IMR-90 (cell line): ENCODE data around the gene PCDHA11. TPM values are rescaled to one million over a fixed set of nuclear protein-coding genes. Genes with fewer than 3 reads are reported as not detected.

Experiments
- ATAC-seq: fragments of 200-7000 bp; cut with Tn5 transposase; 2 replicates; pipeline ENCODE4 v1.9.1; 2020; ENCODE audit warnings: low read depth, mild to moderate bottlenecking, moderate library complexity
- BruUV-seq: library from RNA; stranded (reverse); fragments of 400-500 nt; replicated peaks from 2 replicates; lab custom pipeline; 2021; lab: Mats Ljungman, UMichigan
- CTCF ChIA-PET: fragments of 300-600 bp; formaldehyde crosslinking; extraction: SDS; loops from one replicate; lab custom pipeline; 2021; ENCODE audit warnings: antibody characterized with exemption; lab: Yijun Ruan, JAX
- POLR2A ChIA-PET: fragments of 300-600 bp; sonication (Branson Sonifier 250); formaldehyde crosslinking; loops from one replicate; lab custom pipeline; 2022; ENCODE audit warnings: antibody characterized with exemption; ENCODE audit not compliant: unreplicated experiment; lab: Charles Lee
- DNase-seq: peaks from one replicate; pipeline ENCODE4 v3.0.0; 2013
- H2AFZ ChIP-seq: replicated peaks from 2 replicates; pipeline ENCODE3; 2013; ENCODE audit warnings: low read length, mild to moderate bottlenecking; ENCODE audit not compliant: poor library complexity
- H2AK5ac ChIP-seq: 2 replicates; pipeline ENCODE4 v1.6.1; 2013; ENCODE audit warnings: low read depth, low read length, inconsistent platforms
- H2AK9ac ChIP-seq: replicated peaks from 2 replicates; pipeline ENCODE3; 2013; ENCODE audit warnings: mild to moderate bottlenecking, low read depth, low read length, moderate library complexity; ENCODE audit not compliant: poor library complexity
- H2BK120ac ChIP-seq: 2 replicates; pipeline ENCODE4 v1.6.1; 2013; ENCODE audit warnings: low read depth, low read length, inconsistent platforms
- H2BK15ac ChIP-seq: 3 replicates; pipeline ENCODE4 v1.6.1; 2013; ENCODE audit warnings: low read depth, low read length, inconsistent platforms
- H2BK20ac ChIP-seq: 2 replicates; pipeline ENCODE4 v1.6.1; 2013; ENCODE audit warnings: low read depth, mild to moderate bottlenecking, inconsistent platforms, low read length, moderate library complexity
- H2BK5ac ChIP-seq: 2 replicates; pipeline ENCODE4 v1.6.1; 2013; ENCODE audit warnings: mild to moderate bottlenecking, low read depth, low read length, inconsistent platforms; ENCODE audit not compliant: poor library complexity, severe bottlenecking
- H3K14ac ChIP-seq: replicated peaks from 2 replicates; pipeline ENCODE4 v1.6.1; 2013; ENCODE audit warnings: low read depth, low read length, inconsistent platforms
- H3K18ac ChIP-seq: 2 replicates; pipeline ENCODE4 v1.6.1; 2013; ENCODE audit warnings: low read depth, low read length, control low read depth
- H3K23ac ChIP-seq: 2 replicates; pipeline ENCODE4 v1.6.1; 2013; ENCODE audit warnings: low read depth, low read length, inconsistent platforms
- H3K27ac ChIP-seq: 2 replicates; pipeline ENCODE4 v1.5.1; 2013; ENCODE audit warnings: mild to moderate bottlenecking, control low read depth, low read length; ENCODE audit not compliant: insufficient read depth
- H3K27me3 ChIP-seq: 2 replicates; pipeline ENCODE4 v1.6.1; 2013; ENCODE audit warnings: low read length; ENCODE audit not compliant: control insufficient read depth, insufficient read depth
- H3K36me3 ChIP-seq: 2 replicates; pipeline ENCODE4 v1.6.1; 2013; ENCODE audit warnings: low read length, mixed read lengths; ENCODE audit not compliant: control insufficient read depth, insufficient read depth
- H3K4ac ChIP-seq: 2 replicates; pipeline ENCODE4 v1.6.1; 2013; ENCODE audit warnings: low read depth, low read length, inconsistent platforms
- H3K4me1 ChIP-seq: 2 replicates; pipeline ENCODE4 v1.6.1; 2013; ENCODE audit warnings: low read length, mixed read lengths; ENCODE audit not compliant: control insufficient read depth, insufficient read depth
- H3K4me2 ChIP-seq: 2 replicates; pipeline ENCODE4 v1.6.1; 2013; ENCODE audit warnings: low read depth, mild to moderate bottlenecking, control low read depth, low read length, moderate library complexity
- H3K4me3 ChIP-seq: 2 replicates; pipeline ENCODE4 v1.5.1; 2013; ENCODE audit warnings: low read depth, mild to moderate bottlenecking, control low read depth, low read length, moderate library complexity; ENCODE audit not compliant: insufficient read depth
- H3K56ac ChIP-seq: 2 replicates; pipeline ENCODE4 v1.6.1; 2013; ENCODE audit warnings: low read length, inconsistent platforms; ENCODE audit not compliant: insufficient read depth; ENCODE audit errors: extremely low read depth
- H3K79me1 ChIP-seq, 2 experiments: 2 replicates each; pipeline ENCODE4 v1.6.1; 2013; ENCODE audit warnings: low read length in 2 of 2, inconsistent platforms in 1 of 2, low read depth in 1 of 2
- H3K9ac ChIP-seq: 2 replicates; pipeline ENCODE4 v1.6.1; 2013; ENCODE audit warnings: low read depth, low read length, control low read depth
- H3K9me1 ChIP-seq: 2 replicates; pipeline ENCODE4 v1.6.1; 2013; ENCODE audit warnings: low read length, inconsistent platforms; ENCODE audit not compliant: insufficient read depth
- H3K9me3 ChIP-seq: 2 replicates; pipeline ENCODE4 v1.6.1; 2013; ENCODE audit warnings: low read length; ENCODE audit not compliant: control insufficient read depth, insufficient read depth
- H4K20me1 ChIP-seq: 2 replicates; pipeline ENCODE4 v1.6.1; 2013; ENCODE audit warnings: low read length, inconsistent platforms; ENCODE audit not compliant: insufficient read depth
- H4K5ac ChIP-seq: 2 replicates; pipeline ENCODE4 v1.6.1; 2013; ENCODE audit warnings: mild to moderate bottlenecking, low read depth, low read length, control low read depth
- H4K8ac ChIP-seq, 2 experiments: 2 replicates each; pipeline ENCODE4 v1.6.1; 2013; ENCODE audit warnings: low read depth in 2 of 2, low read length in 2 of 2, control low read depth in 1 of 2, inconsistent platforms in 1 of 2
- H4K91ac ChIP-seq: 2 replicates; pipeline ENCODE4 v1.6.1; 2013; ENCODE audit warnings: low read depth, low read length, inconsistent platforms; ENCODE audit not compliant: insufficient read depth
- CHD1 ChIP-seq: IDR thresholded peaks from 2 replicates; pipeline ENCODE4 v1.6.1; 2012; ENCODE audit warnings: low read depth, low read length, improper control_type of control experiment
- MAFK ChIP-seq: IDR thresholded peaks from 2 replicates; pipeline ENCODE4 v1.6.1; 2012; ENCODE audit warnings: low read depth, low read length, improper control_type of control experiment
- MXI1 ChIP-seq: IDR thresholded peaks from 2 replicates; pipeline ENCODE4 v1.6.1; 2012; ENCODE audit warnings: low read depth, mild to moderate bottlenecking, low read length, moderate library complexity, borderline replicate concordance
- SMC3 ChIP-seq: fragments of 150-350 bp; IDR thresholded peaks from 2 replicates; pipeline ENCODE4 v1.6.1; 2016; ENCODE audit warnings: low read depth, mild to moderate bottlenecking, antibody characterized with exemption, low read length, moderate library complexity
- WGBS, 2 experiments: methylation state at CpG; one replicate each; pipeline versions ENCODE4 v1.1.5 to v1.1.7; 2013; ENCODE audit warnings: missing lambda C conversion rate in 2 of 2; ENCODE audit not compliant: insufficient read length in 1 of 2; ENCODE audit errors: extremely low coverage in 2 of 2; 5-methylcytosine and 5-hydroxymethylcytosine counted together
- dilution Hi-C: fragments of 300-500 bp; cut with HindIII; formaldehyde crosslinking; loops from one replicate; pipeline ENCODE4 v1.14.3; 2018; ENCODE audit warnings: low sequenced_read_pairs; ENCODE audit not compliant: unreplicated experiment
- in situ Hi-C: fragments of 300-500 bp; cut with MboI; formaldehyde crosslinking; loops from 3 replicates; pipeline ENCODE4 v1.14.3; 2019; ENCODE audit warnings: low sequenced_read_pairs, inconsistent platforms, mixed read lengths
- intact Hi-C: fragments of 100-400 bp; cut with micrococcal nuclease; formaldehyde crosslinking; loops from 2 replicates; pipeline ENCODE4 v1.10.0; 2022
- polyA plus RNA-seq, 3 experiments: library from polyadenylated mRNA; depleted of rRNA; stranded (reverse); fragments of >200 nt; gene quantifications; 2 replicates each; pipeline ENCODE4 v1.2.3, GENCODE V29; 2012; ENCODE audit warnings: low replicate concordance in 1 of 3
- total RNA-seq: library from RNA; depleted of rRNA; stranded (reverse); fragments of >200 nt; gene quantifications from 2 replicates; pipeline ENCODE4 v1.2.3, GENCODE V29; 2012
- TF ChIP-seq, protein P1 (sequence below): fragments of 150-350 bp; IDR thresholded peaks from 2 replicates; pipeline ENCODE4 v1.6.1; 2016; ENCODE audit warnings: low read depth, mild to moderate bottlenecking, low read length, moderate library complexity, borderline replicate concordance

The PCDHA11 gene
- total and polyA plus RNA-seq, 2 of the 4 experiments (the other 2 are of a cell fraction): under 0.01 TPM; not detected in 1

DNA sequence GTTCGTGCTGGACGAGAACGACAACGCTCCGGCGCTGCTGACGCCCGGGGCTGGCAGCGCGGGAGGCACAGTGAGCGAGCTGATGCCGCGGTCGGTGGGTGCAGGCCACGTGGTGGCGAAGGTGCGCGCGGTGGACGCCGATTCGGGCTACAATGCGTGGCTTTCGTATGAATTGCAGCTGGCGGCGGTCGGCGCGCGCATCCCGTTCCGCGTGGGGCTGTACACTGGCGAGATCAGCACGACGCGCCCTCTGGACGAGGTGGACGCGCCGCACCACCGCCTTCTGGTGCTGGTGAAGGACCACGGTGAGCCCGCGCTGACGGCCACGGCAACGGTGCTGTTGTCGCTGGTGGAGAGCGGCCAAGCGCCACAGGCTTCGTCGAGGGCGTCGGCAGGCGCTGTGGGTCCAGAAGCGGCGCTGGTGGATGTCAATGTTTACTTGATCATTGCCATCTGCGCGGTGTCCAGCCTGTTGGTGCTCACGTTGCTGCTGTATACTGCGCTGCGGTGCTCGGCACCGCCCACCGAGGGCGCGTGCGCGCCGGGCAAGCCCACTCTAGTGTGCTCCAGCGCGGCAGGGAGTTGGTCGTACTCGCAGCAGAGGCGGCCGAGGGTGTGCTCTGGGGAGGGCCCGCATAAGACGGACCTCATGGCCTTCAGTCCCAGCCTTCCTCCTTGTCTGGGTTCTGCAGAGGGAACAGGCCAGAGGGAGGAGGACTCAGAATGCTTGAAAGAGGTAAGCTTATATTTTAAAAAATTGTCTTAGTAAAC lies 15.4 kb downstream of the PCDHA11 start:
- intact Hi-C loops (no loop called here), dilution Hi-C loops (no loop called here), in situ Hi-C loops (no loop called here)
- no peaks in the 10 kb centered on the region for H3K4me1 ChIP-seq
- H4K8ac ChIP-seq: no peak overlapping the region
- DNase-seq (no peak), ATAC-seq (no peak)
- no peaks in the 10 kb centered on the region for H3K79me1 ChIP-seq
- ChIA-PET CTCF (no interaction called here), POLR2A (no interaction called here)
- H2AFZ ChIP-seq: no peak overlapping the region
- 45% methylated on average over 71 of the region's 79 CpGs; no CpG with 5 or more reads in 1 of the 2 experiments for WGBS, 2 experiments
- no peak overlapping the region for H2AK5ac ChIP-seq
- H3K56ac ChIP-seq: no peak overlapping the region
- no peak overlapping the region for H3K23ac ChIP-seq
- no peaks in the 10 kb centered on the region for H3K36me3 ChIP-seq
- H3K14ac ChIP-seq: no peak overlapping the region
- no peak for TF ChIP-seq MAFK
- TF ChIP-seq, protein P1, sequence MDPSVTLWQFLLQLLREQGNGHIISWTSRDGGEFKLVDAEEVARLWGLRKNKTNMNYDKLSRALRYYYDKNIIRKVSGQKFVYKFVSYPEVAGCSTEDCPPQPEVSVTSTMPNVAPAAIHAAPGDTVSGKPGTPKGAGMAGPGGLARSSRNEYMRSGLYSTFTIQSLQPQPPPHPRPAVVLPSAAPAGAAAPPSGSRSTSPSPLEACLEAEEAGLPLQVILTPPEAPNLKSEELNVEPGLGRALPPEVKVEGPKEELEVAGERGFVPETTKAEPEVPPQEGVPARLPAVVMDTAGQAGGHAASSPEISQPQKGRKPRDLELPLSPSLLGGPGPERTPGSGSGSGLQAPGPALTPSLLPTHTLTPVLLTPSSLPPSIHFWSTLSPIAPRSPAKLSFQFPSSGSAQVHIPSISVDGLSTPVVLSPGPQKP: no peak
- TF ChIP-seq CHD1: no peak
- TF ChIP-seq SMC3: no peak
- TF ChIP-seq MXI1: no peak
- H3K18ac ChIP-seq: no peak overlapping the region
- H4K20me1 ChIP-seq: no peaks in the 10 kb centered on the region
- H4K91ac ChIP-seq: no peak overlapping the region
- H3K9me1 ChIP-seq: no peaks in the 10 kb centered on the region
- BruUV-seq: no TSS peak
- H3K4me2 ChIP-seq: no peak overlapping the region
- H4K5ac ChIP-seq: no peak overlapping the region
- H3K4ac ChIP-seq: no peak overlapping the region
- no peak overlapping the region for H3K9ac ChIP-seq
- no peak overlapping the region for H2BK15ac ChIP-seq
- no peaks in the 10 kb centered on the region for H3K27me3 ChIP-seq
- no peak overlapping the region for H2AK9ac ChIP-seq
- H2BK5ac ChIP-seq: no peak overlapping the region
- H2BK20ac ChIP-seq: no peak overlapping the region
- H2BK120ac ChIP-seq: no peak overlapping the region
- H3K9me3 ChIP-seq: peaks cover 23% of the 10 kb centered on the region
- no peak overlapping the region for H3K27ac ChIP-seq
- no peak overlapping the region for H3K4me3 ChIP-seq
